Mesothelial cell of epicardium (in vitro differentiated cells): ENCODE data around the gene MYF5. TPM values are rescaled to one million over a fixed set of nuclear protein-coding genes. Genes with fewer than 3 reads are reported as not detected.
"Not testable (repeated sequence)": the region's sequence is repeated elsewhere in the genome, so short reads cannot be mapped to it uniquely, and the experiment has no call there.

Source experiments
- DNase-seq, 2 experiments: peaks; one replicate each; pipeline ENCODE4 v3.0.0; 2021; ENCODE audit warnings: low spot score in 2 of 2; ENCODE audit not compliant: unreplicated experiment in 2 of 2
- H3K27ac Mint-ChIP-seq: 2 replicates; pipeline ENCODE4 v1.8.0; 2021; ENCODE audit warnings: mixed read lengths
- H3K27me3 Mint-ChIP-seq: 2 replicates; pipeline ENCODE4 v1.8.0; 2021; ENCODE audit warnings: low read depth, mixed read lengths
- H3K36me3 Mint-ChIP-seq: 2 replicates; pipeline ENCODE4 v1.8.0; 2021; ENCODE audit warnings: mixed read lengths
- H3K4me1 Mint-ChIP-seq: 2 replicates; pipeline ENCODE4 v1.8.0; 2021; ENCODE audit warnings: mixed read lengths
- H3K4me3 Mint-ChIP-seq: 2 replicates; pipeline ENCODE4 v1.8.0; 2021; ENCODE audit warnings: mild to moderate bottlenecking, moderate library complexity, mixed read lengths
- H3K9me3 Mint-ChIP-seq: 2 replicates; pipeline ENCODE4 v1.8.0; 2021; ENCODE audit warnings: mixed read lengths
- CTCF ChIP-seq: fragments of 200-600 bp; sonication (generic); IDR thresholded peaks from one replicate; pipeline ENCODE4 v1.5.0; 2021; ENCODE audit warnings: antibody characterized with exemption; ENCODE audit not compliant: unreplicated experiment
- total RNA-seq: library from RNA; stranded (reverse); gene quantifications from 3 replicates; pipeline ENCODE4 v1.2.1, GENCODE V29; 2021

MYF5 gene
- not detected in 3 replicates for total RNA-seq

- no peak for DNase-seq
- H3K9me3 Mint-ChIP-seq = no peaks in the 10 kb centered on the region
These were observed at the start of gene MYF5 for GRCh38 chr12:80716696-80717469. Gene MYF5 (plus strand): TSS chr12:80716912. CDS start chr12:80717064, 152 bp downstream.

DNA sequence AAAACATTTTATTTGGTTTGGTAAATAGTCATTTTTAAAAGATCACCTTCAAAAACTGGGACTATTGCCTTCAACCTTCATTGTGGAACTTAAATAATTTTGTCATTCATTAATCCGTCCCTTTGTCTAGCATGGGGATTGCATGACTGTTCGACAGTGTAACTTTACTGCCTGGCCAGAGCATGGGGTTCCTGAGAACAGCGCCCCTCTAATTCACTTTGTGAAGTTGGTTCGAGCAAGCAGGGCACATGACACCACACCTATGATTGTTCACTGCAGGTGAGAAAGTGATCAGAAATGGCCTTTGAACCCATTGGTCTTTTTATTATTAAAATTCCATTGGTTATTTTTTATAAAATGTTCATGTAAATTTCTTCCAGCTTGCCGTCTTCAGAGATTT lies 46.5 kb upstream of the MYF5 start:
- H3K27ac Mint-ChIP-seq = no peak overlapping the region
- no peaks in the 10 kb centered on the region for H3K4me1 Mint-ChIP-seq

More at GRCh38 chr12:80716696-80717469, at the start of gene MYF5:
- H3K4me1 Mint-ChIP-seq = peaks cover 18% of the 10 kb centered on the region
- H3K4me3 Mint-ChIP-seq = no peak within 1 kb of the TSS
- TF ChIP-seq CTCF = no peak
- no peaks in the 10 kb centered on the region for H3K36me3 Mint-ChIP-seq
- peaks cover 58% of the 10 kb centered on the region for H3K27me3 Mint-ChIP-seq
- H3K27ac Mint-ChIP-seq = no peak within 1 kb of the TSS

DNA sequence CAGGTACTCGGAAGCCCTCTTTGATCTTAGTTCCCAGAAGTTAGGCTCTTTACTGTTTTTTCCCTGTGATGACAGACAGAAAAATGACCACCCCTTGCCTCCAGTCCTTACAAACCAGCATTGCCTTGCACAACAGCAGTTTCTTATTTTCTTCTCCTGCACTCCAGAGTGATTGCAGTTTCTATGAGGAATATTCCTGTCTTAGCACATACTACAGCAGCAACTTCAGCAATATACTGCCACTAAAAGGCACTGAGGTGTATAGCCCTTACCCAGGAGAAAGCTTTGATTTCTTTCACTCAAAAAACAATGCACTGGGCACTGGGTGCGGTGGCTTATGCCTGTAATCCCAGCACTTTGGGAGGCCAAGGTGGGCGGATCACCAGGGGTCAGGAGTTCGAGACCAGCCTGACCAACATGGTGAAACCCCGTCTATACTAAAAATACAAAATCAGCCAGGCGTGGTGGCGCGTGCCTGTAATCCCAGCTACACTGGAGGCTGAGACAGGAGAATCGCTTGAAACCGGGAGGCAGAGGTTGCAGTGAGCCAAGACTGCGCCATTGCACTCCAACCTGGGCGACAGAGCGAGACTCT lies 40.6 kb upstream of the MYF5 start:
- H3K36me3 Mint-ChIP-seq, DNase-seq, H3K4me1 Mint-ChIP-seq, H3K4me3 Mint-ChIP-seq, H3K27ac Mint-ChIP-seq, H3K27me3 Mint-ChIP-seq, H3K9me3 Mint-ChIP-seq: not testable (repeated sequence)

More for the DNA sequence above, 46.5 kb upstream of the MYF5 start:
- peaks cover 3% of the 10 kb centered on the region for H3K36me3 Mint-ChIP-seq
- no peaks in the 10 kb centered on the region for H3K9me3 Mint-ChIP-seq
- no peak overlapping the region for H3K4me3 Mint-ChIP-seq
- TF ChIP-seq CTCF = no peak
- no peak for DNase-seq
- H3K27me3 Mint-ChIP-seq = peaks cover 14% of the 10 kb centered on the region

DNA sequence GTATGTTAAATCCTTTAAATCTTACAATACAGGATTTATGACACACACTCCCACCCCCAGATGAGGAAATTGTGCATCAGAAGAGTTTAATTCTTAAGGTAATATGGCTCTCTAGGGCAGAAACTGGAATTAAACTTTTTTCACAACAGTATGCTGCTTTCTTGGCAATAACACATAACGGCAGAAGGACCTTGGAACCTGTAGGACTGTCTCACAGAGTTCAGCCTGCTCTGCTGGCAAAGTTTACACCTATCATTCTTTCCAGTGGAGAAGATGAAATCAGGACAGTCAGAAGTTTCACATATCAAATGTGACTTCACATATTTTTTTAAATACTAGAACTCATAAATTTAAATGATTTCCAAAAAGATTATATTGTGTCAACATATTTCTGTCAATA lies 39.9 kb upstream of the MYF5 start:
- H3K4me1 Mint-ChIP-seq = peaks cover 4% of the 10 kb centered on the region
- TF ChIP-seq CTCF = no peak
- H3K36me3 Mint-ChIP-seq = no peaks in the 10 kb centered on the region
- no peak for DNase-seq
- H3K9me3 Mint-ChIP-seq = no peaks in the 10 kb centered on the region
- H3K4me3 Mint-ChIP-seq = no peak overlapping the region
- no peak overlapping the region for H3K27ac Mint-ChIP-seq
- peaks cover 1% of the 10 kb centered on the region for H3K27me3 Mint-ChIP-seq

- no peak overlapping the region for H3K4me3 Mint-ChIP-seq
- no peaks in the 10 kb centered on the region for H3K9me3 Mint-ChIP-seq
- H3K36me3 Mint-ChIP-seq = no peaks in the 10 kb centered on the region
- H3K27me3 Mint-ChIP-seq = no peaks in the 10 kb centered on the region
- H3K4me1 Mint-ChIP-seq = peaks cover 4% of the 10 kb centered on the region
- H3K27ac Mint-ChIP-seq = no peak overlapping the region
- no peak for TF ChIP-seq CTCF
- DNase-seq = no peak
These were observed 38.7 kb upstream of the MYF5 start for GRCh38 chr12:80677994-80678393.

DNA sequence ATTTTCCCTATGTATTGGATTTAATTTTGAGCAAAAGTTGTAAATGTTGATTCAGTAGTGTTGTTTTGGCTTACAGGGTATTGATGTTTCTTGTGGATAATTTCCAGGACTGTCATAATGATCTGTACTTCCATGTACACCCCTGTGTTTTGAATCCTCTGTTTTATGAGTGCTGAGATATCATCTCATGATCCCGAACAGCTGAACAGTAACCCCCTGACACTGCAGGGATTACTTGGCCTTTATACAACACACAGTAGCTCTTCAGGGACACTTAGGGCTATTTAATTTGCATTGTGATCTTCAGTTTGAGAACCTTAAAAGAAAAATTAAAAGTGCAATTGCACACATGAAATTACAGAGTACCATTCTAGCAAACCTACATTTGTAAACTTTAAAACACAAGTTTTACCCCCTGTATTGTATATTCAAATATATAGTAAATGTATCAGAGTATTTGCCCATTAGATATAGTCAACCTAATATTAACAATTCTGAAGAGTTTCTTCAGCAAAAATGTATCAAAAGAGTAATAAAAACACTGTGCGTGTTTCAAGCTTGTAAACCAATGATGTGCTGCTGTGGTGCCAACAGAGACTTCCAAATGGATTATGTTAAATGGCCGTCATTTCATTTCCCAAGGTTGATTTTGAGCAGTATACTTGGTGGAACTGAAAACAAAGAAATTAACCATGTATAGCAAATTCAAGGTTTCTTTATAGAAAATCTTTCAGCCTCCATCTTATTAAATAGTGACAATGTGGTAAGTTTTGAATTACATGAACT lies 37.2 kb upstream of the MYF5 start:
- no peak overlapping the region for H3K27ac Mint-ChIP-seq
- peaks cover 8% of the 10 kb centered on the region for H3K4me1 Mint-ChIP-seq
- no peaks in the 10 kb centered on the region for H3K27me3 Mint-ChIP-seq
- no peak overlapping the region for H3K4me3 Mint-ChIP-seq
- no peaks in the 10 kb centered on the region for H3K36me3 Mint-ChIP-seq
- H3K9me3 Mint-ChIP-seq = no peaks in the 10 kb centered on the region
- DNase-seq = no peak
- no peak for TF ChIP-seq CTCF
